ENCODE data around the gene RNU7-1. TPM values are rescaled to one million over a fixed set of nuclear protein-coding genes. Genes with fewer than 3 reads are reported as not detected.
A peak's percentile ranks its signal among the peaks of the same experiment; 100 is the strongest.

The RNU7-1 gene
- total and polyA plus RNA-seq, 9 of the 15 experiments (the other 6 are each of a cell fraction or from before 2014, with no cell fraction given) = not detected

GRCh38 chr12:6943722-6944380 lies at the start of gene RNU7-1, which contains the start of gene C12orf57 (continued):
- TF ChIP-seq ZMIZ1 (IDR thresholded peaks at IDR 0.05; ENCODE audit: low read depth in 2 of 2, low read length in 2 of 2) (peak in 1 of 2 experiments; percentile 99; a peak in 2 of 4 replicates), ZEB2 (IDR thresholded peaks at IDR 0.05) (0 out of 2 replicates have a peak, but pooled peaks have one; percentile 30), ZNF140 (CRISPR knock-in tag; IDR thresholded peaks at IDR 0.05) (no peak), SREBF1 (IDR thresholded peaks at IDR 0.05; ENCODE audit: borderline replicate concordance, low read depth, low read length) (no peak), OTX1 (CRISPR knock-in tag; IDR thresholded peaks at IDR 0.05) (peak; percentile 99), E2F5 (CRISPR knock-in tag; IDR thresholded peaks at IDR 0.05) (no peak; the same call in 1 of the 2 replicates), HDAC3 (IDR thresholded peaks at IDR 0.05; ENCODE audit: borderline replicate concordance, partially characterized antibody) (peak; percentile 72), XRCC3 (IDR thresholded peaks at IDR 0.05) (no peak), NR1H2 (CRISPR knock-in tag; IDR thresholded peaks at IDR 0.05) (no peak), ZNF274 (IDR thresholded peaks at IDR 0.05; ENCODE audit: borderline replicate concordance, low read depth, low read length) (no peak), ZNF609 (CRISPR knock-in tag; IDR thresholded peaks at IDR 0.05; ENCODE audit: borderline replicate concordance) (no peak), POLR3G (IDR thresholded peaks at IDR 0.05; ENCODE audit: extremely low read depth, insufficient read length, insufficient replicate concordance) (no peak), ZNF57 (CRISPR knock-in tag; IDR thresholded peaks at IDR 0.05) (peak; percentile 95), CBX5 (IDR thresholded peaks at IDR 0.05; ENCODE audit: borderline replicate concordance, low read depth) (no peak), GABPB1 (CRISPR knock-in tag; IDR thresholded peaks at IDR 0.05) (peak; percentile 71), RFX1 (IDR thresholded peaks at IDR 0.05) (no peak), MAFG (tag; conservative IDR thresholded peaks at IDR 0.05) (no peak; the same call in 1 of the 2 replicates), HLTF (IDR thresholded peaks at IDR 0.05) (no peak), PTBP1 (IDR thresholded peaks at IDR 0.05; ENCODE audit: low read depth, low read length) (peak; percentile 93; the same call in 1 of the 2 replicates), CSDE1 (IDR thresholded peaks at IDR 0.05) (peak in 1 of 2 experiments; percentile 96; a peak in 2 of 4 replicates), BDP1 (IDR thresholded peaks at IDR 0.05; ENCODE audit: insufficient read depth, insufficient read length) (no peak)

Data from K562 (cell line).